ENCODE results near the gene SNX4. TPM values are rescaled to one million over a fixed set of nuclear protein-coding genes. Genes with fewer than 3 reads are reported as not detected.
"Not testable (repeated sequence)": the region's sequence is repeated elsewhere in the genome, so short reads cannot be mapped to it uniquely, and the experiment has no call there.

The SNX4 gene
- total RNA-seq, 1 experiment from 2014 or later, result 17.6 TPM

DNA sequence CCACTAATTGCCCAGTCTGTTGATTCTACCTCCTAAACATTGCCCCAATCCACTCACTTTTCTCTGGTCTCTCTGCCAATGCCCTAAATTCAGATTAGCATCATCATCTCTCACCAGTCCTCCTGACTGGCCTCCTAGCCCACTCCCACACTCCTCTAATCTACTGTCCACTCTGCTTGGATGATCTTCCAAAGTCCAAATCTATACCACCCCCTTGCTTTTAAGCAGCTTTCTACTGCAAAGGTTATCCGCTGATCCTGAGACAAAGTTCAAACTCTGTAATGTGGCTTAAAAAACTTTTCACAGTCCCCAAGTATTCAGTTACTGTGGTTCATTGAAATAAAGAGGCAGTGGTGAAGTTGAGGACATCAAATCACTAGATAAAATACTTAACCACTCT, 37.6 kb downstream of the SNX4 start:
- no peak overlapping the region for H3K4me2 ChIP-seq (ENCODE audit: low read length)
- no peaks in the 10 kb centered on the region for H3K4me1 ChIP-seq (ENCODE audit: insufficient read depth, low read length)
- TF ChIP-seq CTCF (conservative IDR thresholded peaks at IDR 0.05; ENCODE audit: low read depth, low read length) (no peak), EZH2 (IDR thresholded peaks at IDR 0.05; ENCODE audit: low read length, unreplicated experiment) (no peak), EZH2phosphoT487 (IDR thresholded peaks at IDR 0.05; ENCODE audit: borderline replicate concordance, low read length) (no peak)
- H3K9ac ChIP-seq (ENCODE audit: low read length), result no peak overlapping the region
- H3K36me3 ChIP-seq (ENCODE audit: low read depth, low read length), result 0 out of 2 replicates have a peak, but pooled peaks cover 7% of the 10 kb centered on the region
- H3K9me2 ChIP-seq (replicated peaks; ENCODE audit: low read length), result no peaks in the 10 kb centered on the region
- BruUV-seq (replicated peaks), result no TSS peak
- no peak for DNase-seq
- no peaks in the 10 kb centered on the region for H3F3A ChIP-seq (ENCODE audit: low read length, unreplicated experiment)
- no peak overlapping the region for H3K4me3 ChIP-seq (ENCODE audit: low read length)
- ChIA-PET POLR2A (ENCODE audit: unreplicated experiment) (no interaction called here), CTCF (no interaction called here)
- no peaks in the 10 kb centered on the region for H3K9me3 ChIP-seq (ENCODE audit: low read length)
- no peak for ATAC-seq
- H4K20me1 ChIP-seq (ENCODE audit: low read length), result no peaks in the 10 kb centered on the region
- no peaks in the 10 kb centered on the region for H3K79me2 ChIP-seq (ENCODE audit: low read length)
- no peak overlapping the region for H2AFZ ChIP-seq (ENCODE audit: low read length)
- H3K27ac ChIP-seq (ENCODE audit: low read length), result no peak overlapping the region
- intact Hi-C loops (cut with micrococcal nuclease), result no loop called here
- no peaks in the 10 kb centered on the region for H3K27me3 ChIP-seq (ENCODE audit: low read length)

DNA sequence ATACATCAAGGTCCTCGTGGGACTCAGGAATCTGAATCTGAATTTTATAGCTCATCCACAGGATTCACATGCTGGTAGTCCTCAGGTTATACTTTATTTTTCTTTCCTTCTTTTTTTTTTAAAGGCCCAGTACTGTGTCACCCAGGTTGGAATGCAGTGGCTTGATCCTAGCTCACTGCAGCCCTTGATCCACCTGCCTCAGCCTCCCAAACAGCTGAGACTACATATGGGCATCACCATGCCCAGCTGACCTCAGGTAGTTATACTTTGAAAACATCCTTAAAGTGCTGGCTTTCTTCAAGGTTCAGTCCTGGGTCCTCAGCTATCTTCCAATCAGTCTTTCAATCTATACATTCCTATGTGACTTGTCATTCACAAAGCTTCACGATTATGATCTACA, 38.2 kb downstream of the SNX4 start:
- TF ChIP-seq CTCF (conservative IDR thresholded peaks at IDR 0.05; ENCODE audit: low read depth, low read length), result no peak
- no peak for TF ChIP-seq EZH2phosphoT487 (IDR thresholded peaks at IDR 0.05; ENCODE audit: borderline replicate concordance, low read length)
- TF ChIP-seq EZH2 (IDR thresholded peaks at IDR 0.05; ENCODE audit: low read length, unreplicated experiment), result no peak
- no peaks in the 10 kb centered on the region for H3K9me3 ChIP-seq (ENCODE audit: low read length)
- DNase-seq (no peak), ATAC-seq (no peak)
- no peaks in the 10 kb centered on the region for H3K9me2 ChIP-seq (replicated peaks; ENCODE audit: low read length)
- POLR2A ChIA-PET (ENCODE audit: unreplicated experiment), result no interaction called here
- CTCF ChIA-PET, result no interaction called here
- H2AFZ ChIP-seq (ENCODE audit: low read length), result no peak overlapping the region
- no peaks in the 10 kb centered on the region for H3K79me2 ChIP-seq (ENCODE audit: low read length)
- H3K27me3 ChIP-seq (ENCODE audit: low read length), result no peaks in the 10 kb centered on the region
- no TSS peak for BruUV-seq (replicated peaks)
- no peak overlapping the region for H3K27ac ChIP-seq (ENCODE audit: low read length)
- H3F3A ChIP-seq (ENCODE audit: low read length, unreplicated experiment), result no peaks in the 10 kb centered on the region
- intact Hi-C loops (cut with micrococcal nuclease), result no loop called here
- no peak overlapping the region for H3K4me2 ChIP-seq (ENCODE audit: low read length)
- H3K4me3 ChIP-seq (ENCODE audit: low read length), result no peak overlapping the region
- no peaks in the 10 kb centered on the region for H4K20me1 ChIP-seq (ENCODE audit: low read length)
- H3K36me3 ChIP-seq (ENCODE audit: low read depth, low read length), result 0 out of 2 replicates have a peak, but pooled peaks cover 7% of the 10 kb centered on the region
- H3K4me1 ChIP-seq (ENCODE audit: insufficient read depth, low read length), result no peaks in the 10 kb centered on the region
- H3K9ac ChIP-seq (ENCODE audit: low read length), result no peak overlapping the region

GRCh38 chr3:125481375-125481759, 38.6 kb downstream of the SNX4 start:
- H3K36me3 ChIP-seq (ENCODE audit: low read depth, low read length); H3F3A ChIP-seq (ENCODE audit: low read length, unreplicated experiment); H3K9me3 ChIP-seq (ENCODE audit: low read length); H3K79me2 ChIP-seq (ENCODE audit: low read length); H3K9me2 ChIP-seq (replicated peaks; ENCODE audit: low read length); H2AFZ ChIP-seq (ENCODE audit: low read length); H3K27me3 ChIP-seq (ENCODE audit: low read length); DNase-seq; ATAC-seq; POLR2A ChIA-PET (ENCODE audit: unreplicated experiment); H3K27ac ChIP-seq (ENCODE audit: low read length); BruUV-seq (replicated peaks); intact Hi-C loops (cut with micrococcal nuclease); CTCF ChIA-PET; H3K9ac ChIP-seq (ENCODE audit: low read length); H3K4me1 ChIP-seq (ENCODE audit: insufficient read depth, low read length); H3K4me3 ChIP-seq (ENCODE audit: low read length); H4K20me1 ChIP-seq (ENCODE audit: low read length); H3K4me2 ChIP-seq (ENCODE audit: low read length): not testable (repeated sequence)
